Suppressor macrophage treated with lipopolysaccharide for 1 hour (primary cell): ENCODE data around the gene SMARCE1.
A peak's percentile ranks its signal among the peaks of the same experiment; 100 is the strongest.

ENCODE experiments used
- DNase-seq, 3 donors: peaks; one replicate each; pipeline ENCODE4 v3.0.0-alpha.2; 2020 to 2022

The SMARCE1 gene

DNA sequence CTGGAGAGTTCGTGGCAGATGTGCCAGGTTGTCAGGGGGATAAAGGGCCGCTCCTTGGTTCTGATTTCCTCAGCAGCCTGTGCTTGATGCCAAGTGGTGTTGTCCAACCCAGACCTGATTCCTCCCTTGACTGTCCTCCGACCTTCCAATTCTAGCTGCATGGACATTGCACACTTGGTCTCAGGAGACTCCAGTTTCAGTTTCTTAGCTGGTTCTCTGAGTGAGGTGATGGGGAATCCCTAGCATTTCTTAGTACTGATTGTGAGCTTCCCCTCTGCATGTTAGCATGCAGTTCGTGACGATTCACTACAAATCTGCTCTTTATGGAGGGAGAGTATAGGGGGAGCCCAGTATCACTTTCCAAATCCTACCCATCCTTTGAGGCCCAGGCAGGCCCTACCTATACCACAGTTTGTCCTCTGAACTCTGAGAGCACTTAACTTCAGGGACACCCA, 70.0 kb downstream of the SMARCE1 start:
- peak; percentile 49 to 83 (median 61) for DNase-seq

DNA sequence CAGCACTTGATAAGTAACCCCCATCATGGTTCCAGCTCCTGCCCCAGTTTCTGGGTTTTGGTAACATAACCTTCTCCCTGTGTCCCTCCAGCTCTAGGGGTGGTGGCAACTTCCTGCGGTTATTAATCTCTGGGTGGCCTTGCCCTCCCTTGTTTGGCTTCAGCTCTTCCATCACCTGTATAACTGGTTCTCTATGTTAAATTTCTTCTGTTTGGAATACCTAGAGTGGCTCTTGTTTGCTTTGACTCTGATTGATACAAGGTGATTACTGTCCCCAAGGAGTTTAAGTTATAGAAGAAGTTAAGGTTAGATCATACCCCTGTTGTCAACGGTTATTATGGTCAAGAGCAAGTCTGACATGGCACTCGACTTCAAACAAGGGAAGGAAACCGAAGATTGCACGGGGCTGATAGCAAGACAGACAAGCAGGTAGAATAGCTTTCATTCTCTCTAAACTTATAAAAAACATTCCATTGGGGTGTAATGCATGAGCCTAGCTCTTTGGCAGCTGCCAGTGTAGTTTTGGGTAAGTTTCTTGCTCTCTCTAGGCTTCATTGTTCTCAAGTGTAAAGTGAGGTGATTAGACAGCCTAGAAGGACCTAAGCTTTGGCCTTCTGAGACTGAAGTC, 71.4 kb downstream of the SMARCE1 start:
- no peak for DNase-seq
